ENCODE data around the gene RTP5. TPM values are rescaled to one million over a fixed set of nuclear protein-coding genes. Genes with fewer than 3 reads are reported as not detected.

Gene RTP5
- polyA plus RNA-seq, 1 experiment, result not detected

GRCh38 chr2:241848761-241849615 is 20.5 kb upstream of the RTP5 start:
- Histone ChIP-seq H3K27me3 (ENCODE audit: control insufficient read depth, insufficient read depth, low read length) (0 out of 2 replicates have a peak, but pooled peaks cover 2% of the 10 kb centered on the region), H3K36me3 (ENCODE audit: control insufficient read depth, insufficient read depth, low read length) (no peaks in the 10 kb centered on the region), H3K4me3 (ENCODE audit: low read depth, low read length) (no peak overlapping the region)
- DNase-seq (ENCODE audit: low read depth), result no peak
- TF ChIP-seq, protein P1, sequence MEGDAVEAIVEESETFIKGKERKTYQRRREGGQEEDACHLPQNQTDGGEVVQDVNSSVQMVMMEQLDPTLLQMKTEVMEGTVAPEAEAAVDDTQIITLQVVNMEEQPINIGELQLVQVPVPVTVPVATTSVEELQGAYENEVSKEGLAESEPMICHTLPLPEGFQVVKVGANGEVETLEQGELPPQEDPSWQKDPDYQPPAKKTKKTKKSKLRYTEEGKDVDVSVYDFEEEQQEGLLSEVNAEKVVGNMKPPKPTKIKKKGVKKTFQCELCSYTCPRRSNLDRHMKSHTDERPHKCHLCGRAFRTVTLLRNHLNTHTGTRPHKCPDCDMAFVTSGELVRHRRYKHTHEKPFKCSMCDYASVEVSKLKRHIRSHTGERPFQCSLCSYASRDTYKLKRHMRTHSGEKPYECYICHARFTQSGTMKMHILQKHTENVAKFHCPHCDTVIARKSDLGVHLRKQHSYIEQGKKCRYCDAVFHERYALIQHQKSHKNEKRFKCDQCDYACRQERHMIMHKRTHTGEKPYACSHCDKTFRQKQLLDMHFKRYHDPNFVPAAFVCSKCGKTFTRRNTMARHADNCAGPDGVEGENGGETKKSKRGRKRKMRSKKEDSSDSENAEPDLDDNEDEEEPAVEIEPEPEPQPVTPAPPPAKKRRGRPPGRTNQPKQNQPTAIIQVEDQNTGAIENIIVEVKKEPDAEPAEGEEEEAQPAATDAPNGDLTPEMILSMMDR (IDR thresholded peaks at IDR 0.05; ENCODE audit: insufficient read depth, low read depth, low read length), result no peak
- CTCF ChIA-PET, result no interaction called here
- POLR2A ChIA-PET, result no interaction called here

DNA sequence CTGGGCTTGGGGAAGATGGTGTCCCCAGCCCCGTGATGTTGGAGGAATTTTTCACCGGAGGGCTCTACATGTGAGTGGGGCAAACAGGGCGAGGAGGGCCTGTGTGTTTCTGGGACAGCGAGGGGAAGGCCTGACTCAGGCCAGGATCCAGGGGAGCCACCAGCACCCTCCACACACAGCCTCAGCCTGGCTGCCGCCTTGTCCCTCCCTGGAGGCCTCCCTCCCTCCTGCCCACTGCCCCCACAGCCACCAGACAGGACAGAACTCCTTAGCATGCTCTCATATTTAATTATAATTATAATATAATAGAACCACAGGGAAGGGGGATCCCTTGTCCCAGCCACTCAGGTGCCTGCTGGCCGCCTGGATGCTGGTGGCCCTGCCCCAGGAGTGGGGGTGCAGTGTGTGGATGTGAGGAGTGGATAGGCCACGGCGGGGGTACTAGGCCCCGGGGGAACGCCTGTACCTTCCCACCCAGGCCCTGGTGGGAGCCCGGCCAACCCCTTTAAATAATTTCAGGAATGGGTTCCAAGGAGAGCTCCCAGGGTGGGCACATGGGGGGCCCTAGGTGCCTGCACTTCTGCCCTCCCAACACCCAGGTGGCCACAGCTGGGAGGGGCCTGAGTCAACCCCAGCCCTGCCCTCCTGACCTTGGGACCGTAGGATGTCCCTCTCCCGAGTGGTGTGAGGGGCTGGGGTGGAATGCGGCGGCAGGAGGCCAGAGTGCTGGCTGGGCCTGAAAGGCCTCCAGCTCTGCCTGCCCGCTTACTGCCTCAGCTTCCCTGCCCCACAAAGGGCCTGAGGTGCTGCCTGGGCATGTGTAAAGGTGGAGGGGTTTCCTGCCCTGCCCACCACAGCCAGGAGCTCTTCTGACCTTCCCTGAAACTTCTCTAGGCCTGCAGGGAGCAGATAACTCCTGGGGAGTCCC is 19.6 kb upstream of the RTP5 start:
- TF ChIP-seq, protein P1 (IDR thresholded peaks at IDR 0.05; ENCODE audit: insufficient read depth, low read depth, low read length), result no peak
- Histone ChIP-seq H3K36me3 (ENCODE audit: control insufficient read depth, insufficient read depth, low read length) (no peaks in the 10 kb centered on the region), H3K4me3 (ENCODE audit: low read depth, low read length) (no peak overlapping the region), H3K27me3 (ENCODE audit: control insufficient read depth, insufficient read depth, low read length) (0 out of 2 replicates have a peak, but pooled peaks cover 2% of the 10 kb centered on the region)
- POLR2A ChIA-PET, result no interaction called here
- no peak for DNase-seq (ENCODE audit: low read depth)
- CTCF ChIA-PET, result no interaction called here

DNA sequence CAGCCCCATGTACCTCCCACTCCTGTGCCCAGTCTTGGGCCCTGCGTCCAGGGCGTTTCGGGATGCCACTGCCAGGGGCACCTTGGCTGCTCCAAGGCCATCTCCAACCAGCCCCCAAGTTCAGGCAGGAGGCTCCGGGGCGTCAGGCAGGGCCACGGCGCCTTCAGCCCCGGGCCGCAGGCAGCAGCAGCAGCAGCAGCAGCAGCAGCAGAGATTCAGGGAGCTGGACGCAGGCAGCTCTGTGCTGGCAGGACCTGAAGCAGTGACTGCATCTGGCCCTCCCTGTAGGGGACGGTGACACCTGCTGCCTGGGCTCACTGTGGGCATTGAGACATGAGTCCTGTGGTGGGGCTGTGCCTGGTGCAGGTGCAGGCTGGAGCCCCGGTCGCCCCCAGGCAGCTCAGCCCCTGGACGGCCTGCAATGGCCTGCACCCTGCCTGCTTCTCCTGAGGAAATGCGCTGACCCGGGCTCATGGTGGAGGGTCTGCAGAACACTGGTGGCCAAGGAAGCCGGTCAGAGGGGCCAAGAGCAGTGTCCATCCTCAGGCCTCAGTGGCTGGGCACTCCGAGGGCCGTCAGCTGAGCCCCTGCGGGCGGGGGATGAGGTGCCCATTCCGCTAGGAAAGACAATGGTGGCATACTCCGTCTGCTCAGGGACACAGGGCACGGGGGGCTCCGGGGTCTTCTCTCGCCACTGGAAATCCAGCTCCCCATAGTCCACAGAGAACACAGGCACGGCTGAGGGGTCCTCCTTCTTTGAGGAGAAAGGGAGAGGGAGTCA is 18.8 kb upstream of the RTP5 start:
- Histone ChIP-seq H3K36me3 (ENCODE audit: control insufficient read depth, insufficient read depth, low read length) (no peaks in the 10 kb centered on the region), H3K27me3 (ENCODE audit: control insufficient read depth, insufficient read depth, low read length) (no peaks in the 10 kb centered on the region), H3K4me3 (ENCODE audit: low read depth, low read length) (no peak overlapping the region)
- DNase-seq (ENCODE audit: low read depth), result no peak
- ChIA-PET POLR2A (no interaction called here), CTCF (interaction anchor here (1.0 kb wide), 1 partner anchor 13 kb away, joined by 3 read pairs; no protein-coding TSS in a partner anchor)
- TF ChIP-seq, protein P1 (IDR thresholded peaks at IDR 0.05; ENCODE audit: insufficient read depth, low read depth, low read length), result no peak

DNA sequence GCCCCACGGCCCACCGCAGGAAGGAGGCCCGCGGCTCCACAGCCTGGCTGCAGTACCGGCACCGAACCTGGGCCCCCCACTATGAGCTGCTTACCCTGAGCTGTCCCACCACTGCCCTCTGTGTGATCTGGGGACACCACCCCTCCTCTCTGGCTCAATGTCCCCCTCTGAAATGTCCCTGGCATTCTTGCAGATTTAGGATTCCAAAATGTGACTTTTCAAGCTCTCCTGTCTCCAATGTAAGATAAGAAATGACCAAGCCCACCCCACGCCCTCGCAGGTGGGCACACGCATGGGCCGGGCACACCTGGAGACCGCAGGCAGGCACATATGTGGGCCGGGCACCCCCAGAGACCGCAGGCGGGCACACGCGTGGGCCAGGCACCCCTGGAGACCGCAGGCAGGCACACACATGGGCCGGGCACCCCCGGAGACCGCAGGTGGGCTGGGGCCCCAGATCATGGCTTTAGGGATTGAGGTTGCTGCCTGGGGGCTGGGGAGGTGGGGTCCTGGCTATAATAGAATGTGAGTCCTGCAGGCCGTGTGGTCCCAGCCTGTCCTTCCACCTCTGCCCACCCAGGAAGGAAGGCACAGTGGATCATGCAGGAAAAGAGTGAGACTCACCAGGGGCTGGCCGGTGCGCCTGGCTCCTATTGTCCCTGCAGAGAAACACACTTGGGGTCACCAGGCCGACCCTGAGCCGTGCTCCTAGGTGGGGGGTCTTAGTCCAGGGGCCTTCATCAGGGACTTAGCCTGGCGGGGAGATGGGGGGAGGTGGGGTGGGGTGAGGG is 18.0 kb upstream of the RTP5 start:
- no peak for DNase-seq (ENCODE audit: low read depth)
- ChIA-PET POLR2A (no interaction called here), CTCF (interaction anchor here (1.0 kb wide), 1 partner anchor 13 kb away, joined by 3 read pairs; no protein-coding TSS in a partner anchor)
- H3K27me3 ChIP-seq (ENCODE audit: control insufficient read depth, insufficient read depth, low read length), result no peaks in the 10 kb centered on the region
- H3K4me3 ChIP-seq (ENCODE audit: low read depth, low read length), result no peak overlapping the region
- no peaks in the 10 kb centered on the region for H3K36me3 ChIP-seq (ENCODE audit: control insufficient read depth, insufficient read depth, low read length)
- TF ChIP-seq, protein P1 (IDR thresholded peaks at IDR 0.05; ENCODE audit: insufficient read depth, low read depth, low read length), result no peak
